GM18909 (cell line): ENCODE data around the gene NTN4.
A peak's percentile ranks its signal among the peaks of the same experiment; 100 is the strongest.
"Not testable (repeated sequence)": the region's sequence is repeated elsewhere in the genome, so short reads cannot be mapped to it uniquely, and the experiment has no call there.

Source experiments
- ATAC-seq: cut with Tn5 transposase; IDR thresholded peaks from one replicate; pipeline ENCODE4 v1.9.1; 2021; ENCODE audit warnings: mild to moderate bottlenecking; ENCODE audit not compliant: unreplicated experiment, poor library complexity

Gene NTN4

GRCh38 chr12:95759718-95760117, 30.8 kb downstream of the NTN4 start:
- ATAC-seq = no peak

DNA sequence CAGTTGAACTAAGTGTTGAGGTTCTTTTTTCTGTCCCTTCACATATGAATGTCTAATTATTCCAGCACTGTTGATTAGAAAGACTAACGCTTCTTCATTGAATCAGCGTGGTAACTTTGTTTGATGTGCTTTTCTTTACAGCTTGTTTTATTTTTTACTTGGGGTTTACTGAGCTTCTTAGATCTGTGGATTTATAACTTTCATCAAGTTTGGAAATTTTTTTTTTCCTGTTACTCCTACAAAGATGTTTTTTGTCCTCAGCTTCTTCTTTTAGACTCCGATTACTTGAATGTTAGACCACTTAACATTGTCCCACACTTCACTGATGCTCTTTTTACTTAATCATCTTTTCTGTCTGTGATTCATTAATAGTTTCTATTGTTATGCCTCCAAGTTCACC, 31.5 kb downstream of the NTN4 start:
- ATAC-seq = no peak

DNA sequence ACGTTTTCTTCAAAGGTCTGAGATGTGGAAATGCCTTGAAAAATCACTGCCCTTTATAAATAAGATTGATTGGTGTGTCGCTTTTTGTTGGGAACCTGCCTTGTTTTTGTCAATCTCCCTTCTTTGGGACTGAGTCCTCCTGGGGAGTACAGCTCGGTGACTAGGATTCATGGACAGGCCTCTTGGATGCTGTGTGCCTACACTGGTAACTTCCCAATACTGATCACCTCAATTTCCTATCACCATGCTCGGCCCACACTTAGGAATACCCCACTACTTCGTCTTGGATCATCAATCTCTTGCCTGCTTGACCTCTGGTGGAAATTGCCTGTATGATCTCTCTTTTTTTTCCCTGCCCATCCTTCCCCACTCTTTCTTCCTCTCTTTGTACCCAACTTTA, 34.2 kb downstream of the NTN4 start:
- ATAC-seq = no peak

GRCh38 chr12:95755261-95755865, 35.2 kb downstream of the NTN4 start:
- ATAC-seq = no peak

GRCh38 chr12:95746062-95746461, 44.5 kb downstream of the NTN4 start:
- ATAC-seq = not testable (repeated sequence)

- no peak for ATAC-seq
Measured at GRCh38 chr12:95742586-95742985, 48.0 kb downstream of the NTN4 start.

DNA sequence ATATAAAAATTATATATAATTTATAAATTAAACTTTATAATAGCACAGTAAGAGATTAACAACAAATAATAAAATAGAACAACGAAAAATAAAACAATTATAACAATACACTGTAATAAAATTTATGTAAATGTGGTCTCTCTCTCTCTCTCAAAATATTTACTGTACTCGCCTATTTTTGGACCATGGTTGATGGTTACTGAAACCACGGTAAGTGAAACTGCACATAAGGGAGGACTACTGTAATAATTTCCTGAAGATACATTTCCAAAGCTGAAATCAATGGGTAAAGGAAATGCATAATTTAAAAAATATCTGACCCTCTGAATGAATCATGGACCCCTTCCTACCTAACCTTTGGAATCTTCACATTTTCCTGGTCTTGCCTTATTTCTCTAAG, 48.9 kb downstream of the NTN4 start:
- no peak for ATAC-seq

- no peak for ATAC-seq
Measured at GRCh38 chr12:95740751-95741150, 49.8 kb downstream of the NTN4 start.

GRCh38 chr12:95739561-95740313, 50.8 kb downstream of the NTN4 start:
- no peak for ATAC-seq

DNA sequence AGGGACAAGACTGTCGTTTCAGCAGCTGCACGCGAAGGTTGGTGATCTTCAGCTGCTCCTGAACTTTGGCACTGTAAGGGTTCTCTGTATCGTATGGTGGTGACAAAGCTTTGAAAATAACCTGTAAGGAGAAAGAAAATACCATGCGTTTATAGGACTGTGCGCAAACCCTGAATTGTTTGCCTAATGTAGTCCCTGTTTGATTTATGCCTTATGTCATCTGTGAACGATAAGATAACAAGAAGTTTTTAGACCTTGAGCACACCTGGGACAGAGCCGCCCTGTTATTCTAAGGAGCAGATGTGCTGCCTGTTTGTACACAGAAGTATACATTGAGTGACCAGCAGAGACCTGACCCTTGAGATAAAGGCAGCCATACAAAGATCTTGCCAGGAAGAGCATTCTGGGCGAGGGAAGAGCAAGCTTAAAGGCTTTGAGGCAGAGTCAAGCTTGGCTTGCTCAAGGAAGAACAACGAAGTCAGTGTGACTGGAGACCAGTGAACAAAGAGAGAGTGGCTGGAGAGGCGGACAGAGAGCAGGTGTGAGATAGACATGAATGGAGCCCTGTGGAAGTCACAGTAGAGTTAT, 52.4 kb downstream of the NTN4 start:
- ATAC-seq = no peak

- ATAC-seq = no peak
Measured at GRCh38 chr12:95736631-95737030, 53.9 kb downstream of the NTN4 start.

- ATAC-seq = not testable (repeated sequence)
Measured at GRCh38 chr12:95735728-95736127, 54.8 kb downstream of the NTN4 start.

- ATAC-seq = no peak
Measured at GRCh38 chr12:95733141-95733825, 57.3 kb downstream of the NTN4 start.

DNA sequence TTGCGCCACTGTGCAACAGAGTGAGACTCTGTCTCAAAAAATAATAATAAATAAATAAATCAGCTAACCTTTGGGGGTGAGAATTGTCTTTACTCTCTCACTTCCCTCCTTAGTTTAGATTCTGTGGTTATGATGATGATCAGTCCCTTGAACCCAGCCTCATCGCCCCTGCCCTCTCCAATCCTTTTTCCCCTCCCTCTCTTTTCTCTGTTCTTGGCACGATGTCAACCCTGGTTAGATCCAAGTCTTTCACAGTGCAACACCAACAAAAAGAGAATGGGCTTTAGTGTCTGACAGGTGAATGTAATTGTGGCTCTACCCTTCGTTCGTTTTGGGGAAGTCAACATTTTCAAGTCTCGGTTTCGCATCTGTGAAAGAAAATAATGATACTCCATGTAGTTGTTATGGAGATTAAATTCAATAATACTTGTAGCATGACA, 59.0 kb downstream of the NTN4 start:
- peak; percentile 74 for ATAC-seq

DNA sequence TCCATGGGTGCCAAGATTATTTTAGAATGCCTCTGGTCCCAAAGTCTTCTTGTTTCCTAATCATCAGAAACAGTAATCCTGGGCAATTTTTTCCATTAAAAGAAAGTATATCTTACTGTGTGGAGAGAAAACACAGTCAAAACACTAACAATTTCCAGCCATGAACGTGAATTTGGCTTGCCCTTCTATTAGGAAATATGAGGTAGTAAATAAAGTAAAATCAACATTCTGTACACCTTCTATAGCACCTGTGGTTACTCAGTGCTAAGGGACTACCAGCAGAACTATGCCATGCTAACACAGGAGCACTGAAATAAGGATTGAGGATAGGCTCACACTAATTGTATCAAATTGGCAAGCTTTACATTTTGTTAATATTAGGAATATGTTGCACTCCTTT, 60.1 kb downstream of the NTN4 start:
- ATAC-seq = no peak

GRCh38 chr12:95726903-95727302, 63.7 kb downstream of the NTN4 start:
- no peak for ATAC-seq

GRCh38 chr12:95724767-95725166, 65.8 kb downstream of the NTN4 start:
- no peak for ATAC-seq

GRCh38 chr12:95723693-95724384, 66.7 kb downstream of the NTN4 start:
- peak; percentile 50 for ATAC-seq

GRCh38 chr12:95721320-95721719, 69.2 kb downstream of the NTN4 start:
- no peak for ATAC-seq

DNA sequence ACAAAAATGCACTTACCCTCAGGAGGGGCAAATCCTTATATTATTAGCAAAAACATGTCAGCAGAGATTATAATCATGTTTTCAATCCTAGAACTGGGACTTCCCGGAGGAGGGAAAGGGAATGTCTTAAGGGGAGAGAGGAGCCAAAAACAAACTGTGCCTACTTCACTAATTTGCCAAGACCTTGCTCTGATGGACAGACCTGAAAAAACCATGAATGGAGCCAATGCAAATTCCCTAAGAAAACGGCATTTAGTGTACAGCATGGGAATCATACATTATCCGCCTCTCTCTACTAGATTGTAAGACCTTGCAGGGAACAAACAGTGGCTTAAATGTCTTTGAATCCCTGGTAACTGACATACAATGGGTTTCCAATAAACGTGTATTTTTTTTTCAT, 70.4 kb downstream of the NTN4 start:
- ATAC-seq = no peak

DNA sequence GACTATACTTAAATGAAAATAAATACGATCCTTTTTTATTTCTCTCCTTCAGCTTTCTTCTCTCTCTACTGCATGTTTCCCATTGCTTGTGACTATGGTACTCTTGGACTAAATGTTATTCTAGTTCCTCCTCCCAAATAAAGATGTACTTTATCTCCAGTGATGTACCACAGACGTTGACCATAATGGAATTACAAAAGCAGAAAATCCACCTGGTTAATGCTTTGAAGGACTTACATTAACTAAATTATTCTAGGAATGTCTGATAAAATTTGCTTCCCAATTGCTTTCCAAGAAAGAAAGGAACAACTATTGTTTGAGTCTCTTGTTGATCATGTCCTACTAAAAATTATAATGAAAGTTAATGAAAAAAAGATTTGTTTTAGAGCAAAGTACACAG, 71.8 kb downstream of the NTN4 start:
- no peak for ATAC-seq
